T-helper 17 cell (primary cell): ENCODE data around the gene TNFAIP1. TPM values are rescaled to one million over a fixed set of nuclear protein-coding genes. Genes with fewer than 3 reads are reported as not detected.

Source experiments
- ATAC-seq: fragments of 150-1000 bp; cut with Tn5 transposase; 2 replicates; pipeline ENCODE4 v1.10.0; 2021; ENCODE audit warnings: mild to moderate bottlenecking, moderate library complexity
- DNase-seq, 3 donors: peaks; one replicate each; pipeline versions ENCODE4 v3.0.0 to v3.0.0-alpha.2; 2020 to 2021
- H3K9me3 ChIP-seq: one replicate; pipeline ENCODE4 v1.7.0; 2013; ENCODE audit warnings: low read length, mild to moderate bottlenecking; ENCODE audit not compliant: control insufficient read depth, poor library complexity, severe bottlenecking
- H3K27ac Mint-ChIP-seq: one replicate; pipeline ENCODE4 v1.8.0; 2022; ENCODE audit warnings: mild to moderate bottlenecking, moderate library complexity, mixed read lengths
- H3K27me3 Mint-ChIP-seq: one replicate; pipeline ENCODE4 v1.8.0; 2022; ENCODE audit warnings: mixed read lengths
- H3K36me3 Mint-ChIP-seq: one replicate; pipeline ENCODE4 v1.8.0; 2022; ENCODE audit warnings: low read depth, mixed read lengths
- H3K4me1 Mint-ChIP-seq: one replicate; pipeline ENCODE4 v1.8.0; 2022; ENCODE audit warnings: mild to moderate bottlenecking, mixed read lengths
- H3K4me3 Mint-ChIP-seq: one replicate; pipeline ENCODE4 v1.8.0; 2022; ENCODE audit warnings: mild to moderate bottlenecking, moderate library complexity, mixed read lengths
- total RNA-seq, 4 donors: library from RNA in 2 of 4; stranded (reverse) in 2 of 4; gene quantifications; one replicate each; pipeline ENCODE4 v1.2.3 and lab custom pipeline; 2022 to 2026

Gene TNFAIP1
- total RNA-seq, 2 donors from 2014 or later, result 8.8 to 14.0 TPM

- no peak overlapping the region for H3K27ac Mint-ChIP-seq
- H3K4me1 Mint-ChIP-seq, result peaks cover 15% of the 10 kb centered on the region
- no peaks in the 10 kb centered on the region for H3K27me3 Mint-ChIP-seq
- no peaks in the 10 kb centered on the region for H3K9me3 ChIP-seq
- peaks cover 11% of the 10 kb centered on the region for H3K36me3 Mint-ChIP-seq
- no peak for ATAC-seq
- no peak for DNase-seq
- no peak overlapping the region for H3K4me3 Mint-ChIP-seq
These were observed 59.0 kb downstream of the TNFAIP1 start for GRCh38 chr17:28394337-28395116.

DNA sequence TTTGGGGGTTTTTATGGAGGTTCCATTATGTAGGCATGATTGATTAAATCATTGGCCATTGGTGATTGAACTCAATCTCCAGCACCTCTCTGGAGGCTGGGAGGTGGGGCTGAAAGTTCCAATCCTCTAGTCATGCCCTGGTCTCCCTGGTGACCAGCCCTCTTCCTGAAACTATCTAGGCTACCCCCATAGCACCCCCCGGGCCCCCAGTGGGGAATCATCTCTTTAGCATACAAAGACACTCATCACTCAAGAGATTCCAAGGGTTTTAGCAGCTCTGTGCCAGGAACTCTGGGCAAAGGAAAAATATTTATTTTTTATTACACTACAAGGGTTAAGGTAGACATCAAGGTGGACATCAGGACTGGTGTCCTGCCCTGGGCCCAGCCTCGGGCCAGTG is 59.9 kb downstream of the TNFAIP1 start:
- DNase-seq, result no peak
- no peak overlapping the region for H3K4me3 Mint-ChIP-seq
- H3K27ac Mint-ChIP-seq, result no peak overlapping the region
- no peaks in the 10 kb centered on the region for H3K27me3 Mint-ChIP-seq
- ATAC-seq, result no peak
- no peaks in the 10 kb centered on the region for H3K9me3 ChIP-seq
- peaks cover 6% of the 10 kb centered on the region for H3K36me3 Mint-ChIP-seq
- H3K4me1 Mint-ChIP-seq, result peaks cover 11% of the 10 kb centered on the region

- no peak overlapping the region for H3K4me3 Mint-ChIP-seq
- no peaks in the 10 kb centered on the region for H3K9me3 ChIP-seq
- peaks cover 9% of the 10 kb centered on the region for H3K4me1 Mint-ChIP-seq
- no peak for ATAC-seq
- no peaks in the 10 kb centered on the region for H3K27me3 Mint-ChIP-seq
- peaks cover 5% of the 10 kb centered on the region for H3K36me3 Mint-ChIP-seq
- no peak overlapping the region for H3K27ac Mint-ChIP-seq
- no peak for DNase-seq
These were observed 60.4 kb downstream of the TNFAIP1 start for GRCh38 chr17:28395968-28396367.

Other genes starting within 250 kb of the TNFAIP1 start
- gene TMEM97, start 16.6 kb upstream of the TNFAIP1 start, total RNA-seq, result 1 to 10 TPM; 2.1 to 4.0 TPM
- 10 to 100 TPM; 60.6 to 64.6 TPM for gene IFT20, start 289 bp upstream of the TNFAIP1 start, total RNA-seq
- gene POLDIP2, start 21.8 kb downstream of the TNFAIP1 start, total RNA-seq, result 10 to 100 TPM; 24.6 to 30.7 TPM
- not detected for gene SEBOX, start 29.4 kb downstream of the TNFAIP1 start, total RNA-seq
- gene VTN, start 34.5 kb downstream of the TNFAIP1 start, total RNA-seq, result under 1 TPM in 1 of 2 donors, not detected in 1; 0.90 TPM
- 10 to 100 TPM; 24.4 to 26.1 TPM for gene SARM1, start 35.9 kb downstream of the TNFAIP1 start, total RNA-seq
- under 1 TPM; 0.50 to 0.99 TPM for gene SLC46A1, start 70.5 kb downstream of the TNFAIP1 start, total RNA-seq
- gene SLC13A2, start 137.9 kb downstream of the TNFAIP1 start, total RNA-seq, result not detected
- not detected for gene FOXN1, start 170.6 kb downstream of the TNFAIP1 start, total RNA-seq
- gene UNC119, start 216.9 kb downstream of the TNFAIP1 start, total RNA-seq, result 10 to 100 TPM; 87.2 to 91.9 TPM
- 10 to 100 TPM; 44.5 to 50.9 TPM for gene PIGS, start 235.8 kb downstream of the TNFAIP1 start, total RNA-seq
- gene ALDOC, start 241.1 kb downstream of the TNFAIP1 start, total RNA-seq, result 10 to 100 TPM; 16.7 to 24.5 TPM